Stimulated activated CD4-positive, alpha-beta T cell treated with anti-CD3 and anti-CD28 coated beads, TNF-alpha, amount 100 ng/mL, for 1 hour (primary cell): ENCODE measurements around the gene SCUBE1.
A peak's percentile ranks its signal among the peaks of the same experiment; 100 is the strongest.
"Not testable (repeated sequence)": the region's sequence is repeated elsewhere in the genome, so short reads cannot be mapped to it uniquely, and the experiment has no call there.

Source experiments
- DNase-seq, 3 donors: peaks; one replicate each; pipeline ENCODE4 v3.0.0-alpha.2; 2020; ENCODE audit warnings: low read depth in 3 of 3, low spot score in 1 of 3

SCUBE1 gene

DNA sequence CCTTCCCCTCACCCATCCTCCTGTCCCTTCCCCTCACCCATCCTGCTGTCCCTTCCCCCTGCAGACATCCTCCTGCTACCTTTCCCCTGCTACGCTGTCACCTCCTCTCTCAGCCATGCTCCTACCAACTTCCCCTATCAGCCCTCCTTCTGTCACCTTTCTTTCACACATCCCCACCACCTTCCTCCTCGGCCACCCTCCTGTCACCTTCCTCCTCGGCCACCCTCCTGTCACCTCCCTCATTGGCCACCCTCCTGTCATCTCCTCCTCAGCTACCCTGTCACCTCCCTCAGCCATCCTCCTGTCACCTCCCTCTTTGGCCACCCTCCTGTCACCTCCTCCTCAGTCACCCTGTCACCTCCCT is 62.7 kb downstream of the SCUBE1 start:
- not testable (repeated sequence) for DNase-seq

DNA sequence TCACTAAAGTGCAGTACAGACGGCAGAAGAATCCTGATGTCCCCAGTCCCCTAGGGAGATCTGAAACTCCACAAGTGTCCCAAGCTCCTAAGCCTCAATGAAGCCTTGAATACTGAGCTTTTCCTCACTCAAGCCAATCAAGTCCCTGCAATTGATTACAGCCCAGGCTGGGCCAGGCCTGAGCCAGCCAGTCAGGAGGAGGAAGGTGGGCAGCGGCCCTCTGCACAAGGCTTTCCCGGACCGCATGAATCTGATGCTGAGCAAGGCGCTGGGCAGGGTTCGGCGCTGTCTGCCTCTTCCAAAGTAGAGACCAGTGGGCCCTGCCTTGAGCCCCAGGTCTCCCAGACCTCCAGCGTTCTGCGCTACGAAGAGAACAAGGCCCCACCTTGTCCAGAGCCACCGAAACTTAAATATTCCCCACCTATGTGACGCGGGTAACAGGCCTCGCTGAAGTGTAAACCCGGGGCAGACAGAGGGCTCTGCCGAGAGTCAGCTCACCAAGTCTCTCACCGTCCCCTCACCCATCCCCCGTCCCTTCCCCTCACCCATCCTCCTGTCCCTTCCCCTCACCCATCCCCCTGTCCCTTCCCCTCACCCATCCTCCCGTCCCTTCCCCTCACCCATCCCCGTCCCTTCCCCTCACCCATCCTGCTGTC is 63.2 kb downstream of the SCUBE1 start:
- no peak for DNase-seq

DNA sequence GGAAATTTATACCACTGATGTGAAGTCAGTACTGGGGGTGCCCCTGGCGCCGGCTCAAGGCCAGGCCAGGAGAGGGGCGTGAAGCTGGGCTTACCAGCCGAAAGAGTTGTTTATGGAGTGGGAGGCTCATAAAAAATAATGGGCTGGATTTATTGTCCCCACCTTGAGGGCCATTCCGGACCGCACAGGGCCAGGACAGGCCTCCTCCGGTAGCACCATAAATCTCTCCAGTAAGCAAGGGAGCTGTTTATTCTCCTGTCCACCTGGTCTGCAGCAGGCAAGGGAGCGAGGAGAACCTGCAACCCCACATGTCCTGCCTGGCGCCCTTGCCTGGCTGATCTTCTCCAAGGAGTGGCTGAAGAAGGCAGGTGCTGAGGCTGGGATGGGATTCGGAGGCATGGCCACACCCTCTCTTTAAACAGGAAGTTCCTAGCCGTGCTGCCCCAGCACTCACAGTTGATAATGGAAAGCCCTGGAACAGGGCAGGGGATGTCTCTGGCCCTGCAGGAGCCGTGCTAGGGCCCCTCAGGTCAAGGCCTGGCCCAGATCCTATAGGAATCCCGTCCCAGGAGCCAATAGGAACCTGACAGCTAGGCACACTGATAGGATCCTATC is 65.1 kb downstream of the SCUBE1 start:
- no peak for DNase-seq

DNA sequence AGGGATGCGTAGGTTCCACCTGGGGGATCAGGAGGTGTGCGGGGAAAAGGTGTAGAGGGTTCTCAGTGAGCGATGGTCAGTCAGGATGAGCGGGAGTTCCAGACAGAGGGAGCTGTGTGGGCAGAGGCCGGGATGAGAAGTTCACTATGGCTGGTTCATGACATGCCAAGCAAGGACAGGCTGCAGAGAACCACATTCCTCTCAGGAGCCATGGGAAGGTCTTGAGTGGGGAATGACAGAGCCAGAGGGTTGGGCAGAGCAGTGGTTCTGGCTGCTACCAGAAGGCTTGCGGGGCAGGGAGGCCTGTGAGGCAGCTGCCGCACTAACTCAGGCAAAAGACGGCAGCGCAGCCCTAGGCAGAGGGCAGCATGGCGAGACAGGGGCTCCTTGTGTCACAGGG is 66.1 kb downstream of the SCUBE1 start:
- DNase-seq, result no peak

DNA sequence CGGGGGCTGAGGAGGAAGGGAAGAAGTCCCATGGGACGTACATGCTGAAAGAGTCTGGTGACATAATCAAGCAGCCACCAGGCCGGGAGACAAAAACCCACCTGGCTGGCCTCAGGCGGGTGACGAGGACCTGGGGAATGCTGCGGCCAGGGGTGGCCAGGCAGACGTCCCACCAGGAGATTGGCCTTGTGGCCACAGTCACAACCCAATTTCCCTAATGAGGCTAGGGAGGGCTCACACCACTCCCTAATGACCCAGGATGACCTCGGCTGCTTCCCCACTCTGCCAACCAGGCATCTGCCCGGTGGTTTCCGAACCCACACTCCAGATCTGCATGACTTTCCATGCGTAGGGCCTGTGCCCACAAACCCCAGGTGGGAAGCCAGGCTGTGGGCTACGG is 66.9 kb downstream of the SCUBE1 start:
- DNase-seq, result no peak

DNA sequence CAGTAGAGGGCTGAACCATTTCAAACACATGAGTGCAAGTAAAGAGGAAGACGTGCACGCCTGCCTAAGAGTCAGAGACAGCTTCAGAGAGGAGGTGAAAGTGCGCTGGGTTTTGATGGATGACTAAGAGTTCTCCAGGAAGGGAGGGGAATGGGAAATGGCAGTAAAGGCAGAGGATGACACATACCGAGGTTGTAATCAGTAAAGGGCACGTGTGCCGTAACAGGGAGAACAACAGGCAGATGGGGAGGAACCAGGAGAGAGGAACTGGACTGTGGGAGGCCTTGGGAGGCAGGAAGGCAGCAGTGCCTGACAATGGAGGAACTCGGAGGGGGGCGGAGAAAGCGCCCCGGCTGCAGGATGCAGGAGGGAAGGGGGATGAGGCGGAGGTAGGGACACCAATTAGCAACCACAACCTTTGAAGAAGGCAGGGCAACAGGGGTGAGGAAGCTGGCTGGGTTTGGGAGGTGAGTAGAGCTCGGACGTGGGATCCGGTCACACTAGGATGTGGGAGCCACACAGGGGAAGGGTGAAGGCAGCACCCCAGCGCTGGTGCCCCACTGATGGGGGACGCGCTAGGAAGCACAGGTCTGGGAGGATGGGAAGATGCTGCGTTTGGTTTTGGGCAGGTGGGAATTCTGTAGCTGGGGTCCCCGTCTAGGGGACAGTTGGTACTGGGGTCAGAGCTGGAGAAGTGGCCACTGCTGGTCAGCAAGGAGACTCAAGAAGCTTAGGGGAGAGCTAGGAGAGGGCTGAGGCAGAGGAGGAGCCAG is 67.4 kb downstream of the SCUBE1 start:
- no peak for DNase-seq

DNA sequence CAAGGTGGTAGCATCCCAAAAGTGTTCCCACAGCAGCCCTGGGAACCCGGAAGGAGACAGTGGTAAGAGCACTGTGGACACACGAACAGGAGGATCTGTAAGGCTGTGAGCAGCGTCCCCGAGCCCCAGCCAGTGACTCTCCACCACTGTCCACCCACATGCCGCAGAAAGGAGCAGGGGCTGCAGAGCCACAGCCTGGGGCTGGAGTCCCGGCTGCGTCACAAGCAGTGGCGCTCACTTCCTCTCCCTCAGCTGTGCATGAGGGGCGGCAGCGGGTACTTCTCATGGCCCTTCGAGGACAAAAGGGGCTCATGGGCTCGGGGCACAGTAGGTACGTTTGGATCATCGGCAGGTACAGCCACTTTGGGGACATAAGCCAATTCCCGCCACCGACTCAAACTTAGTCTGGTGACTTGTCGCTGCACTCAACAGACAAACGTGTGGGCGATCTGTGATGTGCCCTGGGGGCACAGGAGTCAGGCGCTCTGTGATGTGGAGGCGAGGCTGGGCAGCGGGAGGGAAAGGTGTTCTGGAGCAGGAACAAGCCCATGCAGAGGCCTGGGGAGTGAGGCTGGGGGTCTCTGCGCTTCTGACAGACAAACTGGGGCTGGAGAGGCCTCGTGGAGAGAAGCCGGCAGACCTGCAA is 68.5 kb downstream of the SCUBE1 start:
- DNase-seq, result no peak

DNA sequence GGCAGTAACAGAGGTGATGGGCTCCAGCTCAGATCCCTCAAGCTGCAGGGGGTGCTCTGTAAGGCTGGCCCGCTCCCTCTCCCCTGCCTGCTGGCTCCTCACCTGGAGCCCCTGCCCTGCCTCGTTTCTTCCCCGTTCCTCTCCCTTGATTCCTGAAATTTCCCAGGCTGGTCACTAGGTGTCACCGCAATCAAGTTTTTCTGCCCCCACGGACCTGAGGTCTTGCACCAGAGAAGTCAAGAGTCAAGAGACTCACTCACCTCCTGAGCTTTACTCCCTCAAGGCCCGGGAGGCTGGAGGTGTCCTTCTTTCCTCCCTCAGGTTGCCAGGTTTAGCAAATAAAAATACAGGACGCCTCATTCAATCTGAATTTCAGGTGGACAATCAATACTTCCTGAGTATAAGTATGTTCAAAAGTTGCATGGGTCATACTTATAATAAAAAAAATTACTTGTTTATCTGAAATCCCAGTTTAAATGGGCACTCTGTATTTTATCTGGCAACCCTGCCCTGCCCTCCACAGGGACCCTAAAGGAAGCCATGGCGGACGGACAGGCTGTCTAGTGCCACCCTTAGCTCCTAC is 69.2 kb downstream of the SCUBE1 start:
- no peak for DNase-seq

DNA sequence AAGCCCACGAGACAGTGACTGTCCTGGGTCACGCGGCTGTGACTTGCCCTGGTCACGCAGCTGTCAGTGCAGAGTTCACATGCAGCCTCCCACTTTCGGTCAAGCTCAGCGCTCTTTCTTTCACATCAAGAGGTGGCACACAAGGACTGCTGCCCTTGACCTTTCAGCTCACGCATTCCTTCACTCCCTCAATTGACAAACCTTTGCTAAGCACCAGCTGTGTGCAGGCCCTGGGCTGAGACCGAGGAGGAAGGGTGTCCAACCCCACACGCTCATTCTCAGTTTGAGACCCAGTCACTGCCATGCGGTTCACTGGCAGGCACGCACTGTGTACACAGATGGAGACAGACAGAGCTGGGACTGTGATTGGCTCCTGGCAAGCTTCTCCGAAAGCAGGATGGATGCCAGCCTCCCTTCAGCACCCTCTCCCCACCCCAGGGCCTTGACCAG is 70.3 kb downstream of the SCUBE1 start:
- DNase-seq, result no peak

DNA sequence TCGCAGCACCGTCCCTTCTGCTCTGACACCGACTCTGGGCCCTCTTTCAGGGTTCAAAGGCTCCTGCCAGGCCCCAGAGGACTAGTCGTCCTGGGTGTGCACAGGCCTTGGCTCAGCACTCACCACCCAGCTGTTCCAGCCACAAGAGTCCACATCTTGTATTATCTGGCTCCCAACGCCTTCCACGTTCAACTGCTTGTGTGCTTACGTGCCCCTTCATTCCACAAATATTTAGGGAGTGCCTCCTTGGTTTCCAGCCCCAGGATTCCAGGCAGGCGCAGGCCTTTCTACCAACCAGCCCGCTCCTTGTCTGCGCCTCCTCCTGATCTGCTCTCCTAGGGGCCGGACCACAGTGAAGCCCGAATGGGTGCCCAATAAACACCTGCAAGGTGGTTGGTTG is 70.9 kb downstream of the SCUBE1 start:
- DNase-seq, result no peak

DNA sequence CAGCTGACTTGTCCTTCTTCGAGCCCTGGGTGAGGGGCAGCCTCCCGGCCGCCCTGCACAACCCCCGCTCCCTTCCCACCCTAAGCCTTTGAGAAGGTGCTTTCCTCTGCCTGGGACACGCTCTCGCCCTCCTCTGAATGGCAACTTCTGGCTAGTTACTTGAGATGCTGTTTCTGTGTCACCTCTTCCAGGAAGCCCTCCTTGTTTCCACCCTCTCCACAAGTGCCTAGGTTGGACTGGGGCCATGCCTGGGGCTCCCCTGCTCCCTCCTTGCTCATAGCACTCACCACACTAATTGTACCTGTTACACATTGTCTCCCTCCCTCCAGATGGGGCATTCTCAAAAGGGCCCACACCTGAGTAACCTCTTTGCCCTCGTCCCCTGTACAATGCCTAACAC is 72.2 kb downstream of the SCUBE1 start:
- DNase-seq, result no peak

DNA sequence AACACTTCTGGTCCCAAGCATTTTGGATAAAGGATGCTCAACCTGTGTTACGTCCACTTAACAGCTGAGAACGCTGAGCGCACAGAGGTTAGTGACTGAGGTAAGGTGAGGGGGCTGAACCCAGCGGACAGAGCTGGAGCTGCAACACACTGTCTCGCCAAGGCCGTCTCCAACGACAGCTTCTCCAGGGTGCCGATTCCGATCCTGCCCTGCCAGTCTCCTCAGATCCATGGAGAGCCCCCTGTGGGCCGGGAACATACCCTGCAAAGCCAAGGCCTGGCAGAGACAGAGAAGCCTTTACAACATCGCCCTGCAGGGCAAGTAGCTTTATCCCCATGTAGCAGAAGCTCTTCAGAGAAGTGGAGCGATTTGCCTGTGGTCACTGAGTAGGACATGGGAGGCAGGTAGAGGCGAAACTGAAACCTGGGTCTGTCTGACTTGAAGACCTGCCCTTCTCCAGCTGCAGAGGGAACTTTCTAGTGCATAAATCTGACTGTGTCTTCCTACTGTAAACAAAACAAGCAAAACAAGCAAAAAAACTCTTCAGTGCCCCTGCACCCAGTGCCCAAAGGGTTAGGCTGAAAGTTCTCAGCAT is 72.8 kb downstream of the SCUBE1 start:
- DNase-seq, result no peak

DNA sequence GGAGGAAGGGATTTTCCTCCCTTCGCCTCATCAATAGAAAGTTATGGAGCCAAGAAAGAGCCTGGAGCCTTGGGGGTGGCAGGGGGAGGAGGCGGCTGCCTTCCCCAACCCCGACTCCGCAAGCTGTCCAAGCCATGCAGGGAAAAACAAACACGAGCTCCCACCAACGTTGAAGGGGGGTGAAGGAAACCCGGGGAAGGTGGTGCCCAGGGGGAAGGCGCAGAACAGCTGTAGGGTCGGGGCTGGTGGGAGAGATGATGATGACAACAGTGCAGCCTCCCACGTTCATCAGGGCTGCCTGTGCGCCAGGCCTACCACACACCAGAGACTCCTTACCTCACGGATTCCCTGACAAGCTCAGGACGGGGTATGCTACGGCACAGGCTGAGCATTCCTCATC is 73.5 kb downstream of the SCUBE1 start:
- DNase-seq, result no peak

DNA sequence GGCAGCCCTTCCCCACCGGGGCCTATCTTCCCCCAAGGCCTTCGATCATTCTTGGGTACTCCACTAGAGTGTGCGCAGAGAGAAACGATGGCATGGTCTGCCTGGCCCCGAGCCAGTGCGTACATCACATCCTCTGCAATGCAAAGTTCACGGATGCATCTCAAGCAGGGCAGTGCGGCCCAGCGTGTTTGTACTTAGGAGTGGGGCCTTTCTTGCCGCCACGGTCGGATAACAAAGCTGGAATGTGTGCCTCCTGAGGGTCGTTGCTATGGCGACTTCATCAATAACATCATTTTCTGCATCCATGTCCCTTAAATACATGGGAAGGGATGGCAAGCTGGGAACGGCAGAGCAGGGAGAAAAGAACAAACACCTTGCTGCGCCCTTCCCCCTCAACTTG is 73.9 kb downstream of the SCUBE1 start:
- DNase-seq, result no peak

DNA sequence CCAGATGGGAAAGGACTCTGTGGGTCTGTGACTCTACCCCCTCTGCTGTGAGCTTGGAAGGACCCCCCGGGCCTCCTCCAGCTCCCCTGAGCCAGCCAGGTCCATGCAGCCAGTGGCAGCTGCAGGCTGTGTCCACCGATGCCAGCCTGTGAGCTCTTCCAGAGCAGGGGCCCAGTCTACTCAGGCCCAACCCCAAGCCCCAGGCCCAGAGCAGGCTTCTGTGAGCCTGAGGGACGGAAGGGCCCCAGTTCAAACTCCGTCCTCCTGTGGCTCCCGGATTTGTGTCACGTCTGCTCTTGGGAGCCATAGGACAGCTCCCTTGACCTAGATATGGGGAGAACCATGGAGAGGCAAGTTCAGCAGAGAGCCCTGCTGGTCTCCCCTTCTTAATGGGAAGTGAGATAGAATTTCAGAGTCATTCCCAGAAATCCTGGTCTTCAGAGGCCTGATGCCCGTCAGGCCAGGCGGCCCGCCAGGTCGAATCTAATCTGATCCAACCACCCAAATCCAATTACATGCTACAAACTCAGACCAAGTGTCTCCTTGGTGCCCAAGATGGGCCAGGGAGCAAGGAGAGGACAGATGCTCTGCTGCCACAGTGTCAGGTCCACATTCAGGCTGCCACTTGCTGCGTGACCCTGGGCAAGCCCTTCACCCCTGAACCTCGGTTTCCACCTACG is 75.1 kb downstream of the SCUBE1 start:
- no peak for DNase-seq

DNA sequence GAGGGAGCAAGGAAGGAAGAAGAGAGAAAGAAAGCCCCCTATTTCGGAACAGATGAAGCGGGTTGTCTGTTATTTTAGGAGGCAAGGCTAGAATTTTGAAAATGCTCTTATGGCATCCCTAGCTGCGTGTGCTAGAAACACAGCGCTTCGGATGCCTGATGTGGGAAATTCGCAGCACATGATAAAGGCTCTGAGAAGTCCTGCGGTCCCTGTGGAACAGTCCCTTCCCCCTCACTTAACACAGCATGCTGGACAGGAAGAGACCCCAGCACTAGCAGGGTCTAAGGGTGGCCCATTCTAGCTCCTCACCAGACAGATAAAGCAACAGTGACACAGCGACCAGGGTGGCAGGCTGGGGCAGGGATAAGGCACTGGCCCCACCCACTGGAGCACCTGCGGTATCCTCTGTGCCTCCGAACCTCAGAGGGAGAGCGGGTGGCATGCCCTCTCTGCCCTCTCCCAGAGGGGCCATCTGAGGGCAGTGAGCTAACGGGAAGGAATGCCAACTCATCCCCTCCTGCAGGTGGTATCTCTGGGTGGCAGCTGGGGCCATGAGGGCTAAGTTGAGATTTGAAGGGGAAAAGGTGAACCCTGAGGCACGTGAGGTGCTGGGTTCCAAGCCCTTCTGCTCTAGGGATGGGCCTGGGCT is 75.7 kb downstream of the SCUBE1 start:
- DNase-seq, result no peak

DNA sequence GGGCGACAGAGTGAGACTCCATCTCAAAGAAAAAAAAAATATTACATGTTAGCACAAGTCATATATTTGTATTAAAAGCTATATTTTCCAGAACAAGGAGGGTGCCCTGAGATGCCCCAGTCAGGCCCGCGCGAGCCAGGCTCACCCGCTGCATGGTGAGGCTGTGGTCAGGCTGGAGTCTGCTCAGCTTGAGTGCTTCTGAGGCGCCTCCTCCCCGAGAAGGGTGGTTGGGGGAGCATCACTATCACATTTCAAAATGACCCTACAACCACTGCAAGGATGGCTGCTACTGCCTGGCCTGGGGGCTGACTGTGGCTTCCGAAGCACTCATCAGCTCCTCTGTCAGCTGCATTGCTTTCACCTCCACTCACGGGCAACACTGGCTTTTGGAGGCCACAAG is 77.1 kb downstream of the SCUBE1 start:
- no peak for DNase-seq

DNA sequence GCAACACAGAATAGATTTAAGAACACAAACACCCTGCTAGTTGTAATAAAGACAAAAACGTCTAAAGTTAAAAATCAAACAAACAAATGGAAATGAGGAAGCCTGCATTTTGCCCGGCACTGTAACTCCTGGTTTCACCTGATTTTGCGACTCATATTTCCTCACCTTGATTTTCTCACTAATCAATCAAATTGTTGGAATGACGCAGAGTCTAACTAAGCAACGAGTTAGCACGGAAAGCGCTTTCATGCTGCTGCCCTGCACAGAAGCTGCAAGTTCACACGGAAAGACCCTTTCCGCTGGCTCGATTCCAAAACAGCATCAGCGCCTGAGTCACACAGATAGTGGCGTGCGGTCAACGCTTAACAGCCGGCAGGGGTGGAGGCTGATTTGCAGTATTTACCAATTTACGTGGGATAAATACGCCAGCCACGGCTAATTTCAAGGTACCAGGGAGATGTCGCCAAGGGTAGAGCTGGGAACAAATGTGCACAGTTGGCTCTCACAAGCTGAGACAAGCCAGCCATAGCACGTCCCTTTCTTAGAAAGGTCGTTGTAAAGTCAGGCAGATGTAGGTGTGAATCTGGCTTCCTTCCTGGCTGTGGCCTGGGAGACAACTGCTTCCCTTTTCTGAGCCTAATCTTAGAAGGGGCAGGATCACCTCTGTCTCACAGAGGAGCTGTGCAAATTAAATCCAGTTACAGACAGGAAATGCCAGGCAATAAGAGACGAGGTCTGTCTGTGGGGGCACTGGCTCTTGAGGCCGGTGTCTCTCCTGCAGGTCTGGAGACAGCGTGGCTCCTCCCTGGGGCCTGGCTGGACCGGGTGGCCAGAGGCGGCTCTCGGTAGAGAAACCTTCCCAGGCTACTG is 79.3 kb downstream of the SCUBE1 start:
- DNase-seq, result peak; percentile 56 to 79 (median 70)

DNA sequence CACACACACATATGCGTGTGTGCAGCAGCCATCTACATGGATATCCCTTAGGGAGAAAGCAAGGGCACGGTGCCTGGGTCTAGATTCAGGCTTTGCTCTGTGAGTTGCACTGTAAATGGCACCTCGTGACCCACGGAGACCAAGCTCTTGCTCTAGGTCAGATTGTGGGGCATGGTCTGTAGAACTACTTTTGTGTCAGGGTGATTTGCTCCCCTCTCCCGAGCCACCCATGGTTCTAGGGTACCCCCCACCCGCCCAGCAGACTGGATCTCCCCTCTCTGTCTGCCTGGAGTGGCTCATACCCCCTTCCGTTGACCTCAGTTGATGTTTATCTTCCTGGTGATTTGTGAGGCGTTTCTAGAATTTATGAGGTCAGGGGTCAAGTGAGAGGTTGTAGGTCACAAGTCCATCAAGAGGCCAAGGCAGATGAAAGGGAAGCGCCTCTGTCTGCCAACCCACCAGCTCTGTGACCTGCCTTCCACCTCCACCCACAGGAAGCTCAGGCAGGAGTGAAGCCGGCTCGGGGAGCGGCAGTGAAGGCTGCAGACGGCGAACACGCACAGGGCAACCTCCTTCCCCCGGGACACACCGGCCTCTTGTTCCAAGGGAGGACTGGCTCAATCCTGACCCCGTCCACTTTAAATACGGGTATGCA is 80.1 kb downstream of the SCUBE1 start:
- peak in 1 of 3 donors; percentile 12 for DNase-seq
